Limb (tissue), 2 donors: ENCODE data around the gene DST.
A peak's percentile ranks its signal among the peaks of the same experiment; 100 is the strongest.

ENCODE experiments used
- DNase-seq, 2 donors: peaks; one replicate each; pipeline ENCODE4 v3.0.0-alpha.2; 2016; ENCODE audit errors: extremely low spot score in 2 of 2

The DST gene

GRCh38 chr6:56624046-56624727 is 18.5 kb downstream of the DST start:
- DNase-seq: no peak

DNA sequence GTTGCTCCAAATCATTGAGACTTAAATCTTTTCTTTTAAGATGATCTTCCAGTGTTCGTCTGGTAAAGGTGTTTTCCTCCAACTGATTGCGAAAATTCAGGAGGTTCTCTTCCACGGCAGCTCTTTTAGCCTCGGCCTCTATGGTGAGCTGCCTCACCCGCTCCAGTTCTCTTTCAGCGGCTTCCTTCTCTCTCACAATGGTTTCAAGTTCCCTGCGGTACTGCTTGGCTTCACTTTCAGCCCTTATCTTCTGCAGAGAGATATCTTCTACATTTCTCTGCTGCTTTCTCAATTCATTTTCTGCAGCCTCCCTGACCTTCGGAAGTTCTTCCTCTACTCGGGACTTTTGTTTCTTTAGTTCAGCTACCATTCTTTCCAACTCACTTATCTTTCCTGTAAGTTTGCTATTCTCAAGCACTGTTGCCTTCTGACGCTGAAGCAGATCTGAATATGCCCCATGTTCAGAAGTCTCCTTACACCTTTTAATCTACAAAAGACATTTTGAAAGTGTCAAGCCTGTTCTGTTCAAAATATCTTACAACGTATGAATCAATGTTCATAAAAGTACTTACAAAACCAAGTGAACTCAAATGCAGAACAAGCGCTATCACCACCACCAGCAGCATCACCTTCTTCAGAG is 22.3 kb downstream of the DST start:
- DNase-seq: no peak

- no peak for DNase-seq
Measured at GRCh38 chr6:56618050-56618449, 24.6 kb downstream of the DST start.

- no peak for DNase-seq
Measured at GRCh38 chr6:56616967-56617366, 25.7 kb downstream of the DST start.

DNA sequence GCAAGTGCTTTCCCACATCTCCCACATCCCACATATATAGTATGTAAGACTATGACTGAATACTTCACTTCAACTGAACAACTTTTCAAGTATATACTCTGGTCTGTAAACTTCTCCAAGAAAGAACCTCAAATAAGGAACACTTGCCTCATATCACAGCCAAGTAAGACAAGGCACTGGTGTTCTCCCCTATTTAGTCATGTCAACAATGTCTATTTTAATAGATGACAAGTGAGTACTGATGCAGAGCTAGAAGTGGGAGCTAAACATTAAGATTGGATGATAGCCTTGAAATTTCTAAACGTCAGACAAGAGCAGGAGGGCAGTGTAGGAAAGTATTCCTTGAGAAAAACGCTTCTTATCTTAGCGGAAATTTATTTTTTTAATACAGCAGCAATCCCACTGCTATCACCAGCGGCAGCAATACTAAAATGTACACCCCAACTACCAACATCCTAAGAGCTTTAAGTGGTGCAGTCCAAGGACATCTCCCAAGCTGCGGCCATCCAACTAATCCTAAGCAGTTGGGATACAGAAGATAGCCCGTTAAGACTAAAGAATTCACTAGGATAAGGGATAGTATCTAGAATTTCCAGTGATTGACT is 29.3 kb downstream of the DST start:
- DNase-seq: no peak

GRCh38 chr6:56608332-56608731 is 34.4 kb downstream of the DST start:
- no peak for DNase-seq

DNA sequence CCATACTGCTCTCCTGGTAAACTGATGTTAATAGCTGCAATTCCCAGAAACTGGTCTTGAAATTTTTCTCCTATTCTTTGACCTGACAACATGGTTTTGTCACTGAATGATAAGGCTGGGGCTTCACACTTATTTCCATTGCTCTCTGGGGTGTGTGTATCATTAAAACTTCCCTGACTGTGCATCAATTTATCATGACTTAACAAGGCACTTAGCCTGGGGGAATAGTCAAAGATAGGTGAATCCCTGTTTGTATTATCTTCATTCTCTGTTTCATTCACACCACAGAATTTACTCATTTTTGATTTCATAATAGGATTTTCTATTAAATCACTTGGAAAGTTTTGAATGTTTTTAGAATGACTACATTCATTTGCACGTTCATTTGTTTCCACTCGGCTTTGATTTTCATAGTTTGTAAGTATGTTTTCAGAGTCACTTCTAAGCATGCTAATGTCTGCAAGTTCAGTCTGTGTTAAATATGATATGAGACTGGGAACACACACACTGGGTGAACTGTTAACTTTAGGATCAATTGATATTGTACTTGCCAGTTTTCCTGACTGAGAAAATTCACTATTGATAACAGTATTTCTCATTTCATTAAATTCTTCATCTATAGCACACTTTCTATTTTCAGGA is 35.5 kb downstream of the DST start:
- DNase-seq: no peak

DNA sequence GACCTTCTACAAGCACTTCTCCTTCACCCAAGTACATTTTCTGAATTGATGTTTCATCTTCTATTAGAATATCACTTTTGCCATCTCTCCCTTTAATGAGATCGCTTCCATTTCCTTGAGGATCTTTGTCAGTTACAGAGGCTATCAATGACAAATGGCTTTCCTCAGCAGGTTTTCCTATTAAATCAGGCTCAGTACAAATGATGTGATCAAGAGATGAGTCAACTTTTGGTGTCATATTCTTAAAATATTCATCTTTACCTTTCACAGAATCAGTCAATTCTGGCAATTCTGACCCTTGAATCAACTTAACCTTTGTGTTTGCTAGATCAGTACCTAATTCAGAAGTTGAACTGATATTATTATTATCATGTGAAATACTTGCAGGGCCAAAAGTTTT is 37.3 kb downstream of the DST start:
- no peak for DNase-seq

DNA sequence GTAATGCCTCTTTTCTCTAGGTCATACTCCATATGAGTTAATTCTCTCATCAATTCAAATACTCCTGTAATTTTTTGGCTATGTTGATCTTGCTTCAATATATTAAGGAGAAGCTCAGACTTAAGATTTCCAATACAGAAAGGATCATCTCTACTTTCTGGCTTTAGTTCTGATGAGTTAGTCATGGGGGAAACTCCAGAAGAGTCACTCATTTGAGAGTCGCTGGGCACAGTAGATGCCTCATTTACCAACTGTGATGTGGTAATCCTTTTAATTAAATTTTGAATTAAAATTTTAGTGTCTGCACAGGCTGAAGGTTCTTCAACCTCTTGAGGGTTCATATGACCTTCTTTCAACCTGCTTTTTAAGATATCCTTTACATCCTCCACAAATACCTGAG is 38.5 kb downstream of the DST start:
- DNase-seq: no peak

DNA sequence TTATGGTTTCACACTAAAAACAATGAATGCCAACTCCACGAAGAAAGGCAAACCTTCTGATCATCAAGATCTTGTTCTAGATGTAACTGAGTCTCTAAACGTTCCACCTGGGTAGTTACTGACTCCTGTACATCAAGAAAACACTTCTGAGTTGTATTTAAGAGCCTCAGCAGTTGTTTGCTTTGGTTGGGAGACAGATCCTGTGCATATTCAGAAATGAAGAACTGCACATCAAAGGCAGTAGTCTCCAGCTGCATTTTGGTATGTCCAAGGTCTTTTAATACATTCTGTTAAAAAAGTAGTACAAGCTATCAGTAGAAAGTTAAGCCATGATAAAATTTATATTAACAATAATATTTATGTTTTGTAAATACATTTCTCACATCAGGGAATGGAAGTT is 41.3 kb downstream of the DST start:
- no peak for DNase-seq

DNA sequence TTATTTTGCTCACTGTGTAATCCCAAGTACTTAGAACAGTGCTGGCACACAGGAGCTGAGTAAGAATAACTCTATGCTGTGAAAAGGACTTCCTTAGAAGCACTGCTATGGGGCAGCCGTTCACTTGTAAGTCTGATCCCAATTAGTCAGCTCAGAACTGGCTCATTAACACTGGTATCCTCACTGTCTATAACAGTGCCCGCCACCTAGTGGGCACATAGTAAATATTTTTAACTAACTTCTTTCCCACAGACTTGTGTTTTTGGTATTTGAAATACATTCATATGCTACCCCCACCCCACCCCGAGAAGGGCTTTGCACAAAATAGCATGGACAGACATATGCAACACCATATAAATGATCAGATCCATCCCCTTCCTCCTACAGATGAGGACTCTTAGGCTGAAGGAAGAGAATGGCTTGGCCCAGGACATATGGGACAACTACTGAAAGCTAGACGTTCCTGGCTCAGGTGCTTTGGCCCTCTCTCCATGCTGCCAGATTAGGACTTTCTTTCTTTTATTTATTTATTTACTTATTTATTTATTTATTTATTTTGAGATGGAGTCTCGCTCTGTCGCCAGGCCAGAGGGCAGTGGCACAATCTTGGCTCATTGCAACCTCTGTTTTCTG is 47.1 kb downstream of the DST start:
- DNase-seq: peak in 1 of 2 donors; percentile 15

DNA sequence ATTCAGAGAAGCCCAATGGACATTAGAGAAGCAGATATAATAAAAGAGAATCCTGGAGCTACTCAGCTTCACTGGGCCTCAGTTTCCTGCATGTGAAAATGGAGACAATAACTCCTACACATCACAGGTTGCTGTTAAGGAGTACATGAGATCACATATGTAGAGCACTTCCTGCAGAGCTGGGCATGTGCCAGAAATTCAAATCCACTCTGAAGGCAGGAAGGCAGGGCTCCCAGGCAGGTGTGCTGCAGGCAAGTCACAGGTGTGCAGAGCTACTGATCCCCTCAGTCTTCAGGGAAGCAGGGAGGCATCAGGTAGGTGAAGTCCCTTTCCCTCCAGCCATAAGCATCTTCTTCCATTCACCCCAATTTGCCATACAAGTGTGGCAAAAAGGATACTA is 48.0 kb downstream of the DST start:
- DNase-seq: no peak

DNA sequence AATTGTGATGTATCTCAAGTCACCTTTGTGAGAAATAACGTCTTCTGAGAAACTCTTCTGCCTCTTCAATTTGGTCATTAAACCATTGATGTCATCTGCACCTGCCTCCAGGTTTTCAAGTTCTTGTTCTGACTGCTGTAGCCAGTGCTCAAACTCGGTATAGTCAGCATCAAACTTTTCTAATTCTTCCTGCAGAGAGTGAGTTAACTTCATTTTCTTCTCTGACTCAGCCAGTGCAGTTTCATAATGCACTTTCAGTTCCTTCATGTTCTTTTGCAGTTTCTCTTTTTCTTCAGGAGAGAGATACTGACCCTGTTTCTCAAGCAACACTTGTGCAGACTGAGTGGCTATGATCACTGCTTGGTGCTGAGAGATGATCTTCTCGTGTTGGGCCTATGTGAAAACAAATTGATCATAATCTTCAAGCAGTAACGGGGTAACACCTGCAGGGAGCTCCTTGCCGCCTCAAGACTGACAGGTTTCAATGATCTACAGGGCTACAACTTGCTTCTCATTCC is 48.8 kb downstream of the DST start:
- no peak for DNase-seq

DNA sequence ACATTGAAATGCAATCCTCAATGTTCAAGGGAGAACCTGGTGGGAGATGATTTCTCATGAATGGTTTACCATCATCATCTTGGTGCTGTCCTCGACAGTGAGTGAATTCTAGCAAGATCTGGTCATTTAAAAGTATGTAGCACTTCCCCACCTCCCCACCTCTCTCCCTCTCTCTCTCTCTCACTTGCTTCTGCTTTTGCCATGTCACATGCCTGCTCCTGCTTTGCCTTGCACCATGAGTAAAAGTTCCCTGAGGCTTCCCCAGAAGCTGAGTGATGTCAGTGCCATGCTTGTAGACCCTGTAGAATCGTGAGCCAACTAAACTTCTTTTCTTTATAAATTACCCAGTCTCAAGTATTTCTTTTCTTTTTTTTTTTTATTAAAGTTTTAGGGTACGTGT is 60.5 kb downstream of the DST start:
- no peak for DNase-seq

DNA sequence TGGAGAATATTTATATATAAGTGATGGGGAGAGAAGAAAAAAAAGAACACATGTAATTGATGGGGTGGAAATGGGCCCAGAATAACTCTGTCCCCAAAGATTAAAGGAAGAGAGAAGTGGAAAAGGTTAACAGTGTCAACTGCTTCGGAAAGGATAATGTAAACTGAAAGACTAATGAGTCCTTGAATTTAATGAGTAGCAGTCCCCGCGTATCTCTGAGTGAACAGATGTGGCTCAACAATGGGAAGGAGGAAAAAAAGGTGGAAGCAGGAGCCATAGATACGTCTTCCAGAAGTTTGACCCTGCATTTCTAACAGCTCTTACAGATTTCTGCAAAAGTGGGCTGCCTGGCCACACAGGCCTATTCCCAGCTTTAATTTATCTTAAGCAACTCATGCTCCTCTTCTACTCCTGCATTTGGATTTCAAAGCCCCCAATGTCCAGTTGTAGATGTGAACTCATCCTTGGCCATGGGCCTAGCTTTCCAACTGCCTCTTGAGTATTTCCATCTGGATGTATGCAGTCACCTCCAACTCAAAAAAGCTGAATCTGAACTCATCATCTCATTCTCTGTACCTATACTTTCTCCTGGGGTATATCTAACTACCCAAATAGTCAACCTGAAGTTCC is 61.3 kb downstream of the DST start:
- DNase-seq: no peak

DNA sequence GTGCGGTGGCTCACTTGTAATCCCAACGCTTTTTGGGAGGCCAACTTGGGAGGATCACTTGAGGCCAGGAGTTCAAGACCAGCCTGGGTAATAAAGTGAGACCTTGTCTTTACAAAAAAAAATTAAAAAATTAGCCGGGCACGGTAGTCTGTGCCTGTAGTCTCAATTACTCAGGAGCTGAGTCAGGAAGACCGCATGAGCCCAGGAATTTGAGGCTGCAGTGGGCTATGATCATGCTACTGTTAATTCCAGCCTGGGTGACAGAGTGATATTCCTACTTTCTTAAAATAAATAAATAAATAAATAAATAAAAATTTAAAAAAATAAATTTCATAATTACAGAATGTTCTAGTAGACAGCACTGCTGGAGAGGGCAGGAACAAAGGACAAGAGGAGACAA is 62.4 kb downstream of the DST start:
- DNase-seq: no peak

DNA sequence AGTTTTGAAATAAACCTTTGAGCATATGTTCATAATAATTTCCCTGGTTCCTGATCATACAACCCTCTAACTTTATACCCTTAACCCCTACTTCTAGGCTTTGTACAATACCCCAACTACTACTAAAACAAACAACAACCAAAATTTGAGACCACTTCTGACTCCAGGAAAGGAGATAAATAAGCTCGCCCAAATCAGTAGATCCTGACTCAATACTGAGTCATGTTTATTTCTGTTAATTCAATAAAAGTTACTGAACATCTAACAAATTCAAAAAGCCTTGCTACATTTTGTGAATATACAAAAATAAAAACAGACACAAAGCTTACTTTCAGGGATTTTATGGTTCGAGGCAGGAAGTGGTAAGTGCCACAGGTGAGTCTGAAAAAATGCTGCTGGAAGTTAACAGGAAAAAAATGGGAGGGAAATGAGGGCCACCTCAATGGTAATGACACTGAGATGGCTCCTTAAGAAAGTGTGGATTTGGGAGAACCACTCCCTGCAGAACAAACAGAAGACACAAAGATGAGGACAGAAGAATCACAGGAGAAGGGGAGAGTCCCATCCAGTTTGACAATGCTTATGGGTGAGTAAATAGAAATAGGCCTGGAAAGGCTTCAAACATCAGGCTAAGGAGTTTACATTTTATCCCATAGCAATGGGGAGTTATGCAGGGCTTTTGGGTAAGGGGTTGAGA is 63.4 kb downstream of the DST start:
- no peak for DNase-seq

- DNase-seq: no peak
Measured at GRCh38 chr6:56575736-56576135, 67.0 kb downstream of the DST start.

- no peak for DNase-seq
Measured at GRCh38 chr6:56574292-56574691, 68.4 kb downstream of the DST start.

- no peak for DNase-seq
Measured at GRCh38 chr6:56573624-56574023, 69.1 kb downstream of the DST start.
